HEK293 (cell line): ENCODE data around the gene STRADA.
A peak's percentile ranks its signal among the peaks of the same experiment; 100 is the strongest.

Source experiments
- BCL11A ChIP-seq: fragments of 450-650 bp; formaldehyde crosslinking; IDR thresholded peaks from 2 replicates; pipeline ENCODE4 v1.5.1; 2016; ENCODE audit warnings: low read depth, missing biosample characterization, missing genetic modification characterization
- EGR2 ChIP-seq: fragments of 450-650 bp; formaldehyde crosslinking; IDR thresholded peaks from 2 replicates; pipeline ENCODE4 v1.5.1; 2016; ENCODE audit warnings: low read depth, missing biosample characterization, missing genetic modification characterization
- FEZF1 ChIP-seq: fragments of 450-650 bp; formaldehyde crosslinking; IDR thresholded peaks from 2 replicates; pipeline ENCODE4 v1.5.1; 2016; ENCODE audit warnings: missing biosample characterization, missing genetic modification characterization
- GLI2 ChIP-seq: fragments of 450-650 bp; formaldehyde crosslinking; IDR thresholded peaks from 2 replicates; pipeline ENCODE4; 2017; ENCODE audit warnings: missing biosample characterization, missing genetic modification characterization, low read depth, borderline replicate concordance
- HOXD13 ChIP-seq: sonication (generic); formaldehyde crosslinking; IDR thresholded peaks from 2 replicates; pipeline ENCODE4 v1.8.0; 2022; ENCODE audit warnings: missing genetic modification reagents, borderline replicate concordance
- SALL2 ChIP-seq: fragments of 450-650 bp; formaldehyde crosslinking; IDR thresholded peaks from 2 replicates; pipeline ENCODE4 v1.5.0; 2017; ENCODE audit warnings: missing biosample characterization, mild to moderate bottlenecking, missing genetic modification characterization, borderline replicate concordance
- TCF7L2 ChIP-seq: IDR thresholded peaks from 2 replicates; pipeline ENCODE4 v1.6.1; 2011; ENCODE audit warnings: low read depth, mild to moderate bottlenecking, inconsistent platforms, low read length, moderate library complexity, borderline replicate concordance
- YY1 ChIP-seq: fragments of 450-650 bp; formaldehyde crosslinking; IDR thresholded peaks from 2 replicates; pipeline ENCODE4 v1.5.1; 2018; ENCODE audit warnings: missing biosample characterization, missing genetic modification characterization
- ZBTB48 ChIP-seq: fragments of 450-650 bp; formaldehyde crosslinking; IDR thresholded peaks from 2 replicates; pipeline ENCODE4 v1.5.1; 2016; ENCODE audit warnings: missing biosample characterization, missing genetic modification characterization
- ZIC2 ChIP-seq: fragments of 450-650 bp; formaldehyde crosslinking; IDR thresholded peaks from 2 replicates; pipeline ENCODE4 v1.5.1; 2016; ENCODE audit warnings: missing biosample characterization, missing genetic modification characterization
- ZNF112 ChIP-seq: fragments of 450-650 bp; formaldehyde crosslinking; IDR thresholded peaks from 2 replicates; pipeline ENCODE4 v1.5.0; 2017; ENCODE audit warnings: missing biosample characterization, missing genetic modification characterization
- ZNF16 ChIP-seq: fragments of 450-650 bp; formaldehyde crosslinking; IDR thresholded peaks from 2 replicates; pipeline ENCODE4 v1.5.1; 2016; ENCODE audit warnings: low read depth, missing biosample characterization, missing genetic modification characterization
- ZNF175 ChIP-seq: fragments of 450-650 bp; formaldehyde crosslinking; IDR thresholded peaks from 2 replicates; pipeline ENCODE4 v1.5.1; 2016; ENCODE audit warnings: missing biosample characterization, missing genetic modification characterization
- ZNF2 ChIP-seq: fragments of 450-650 bp; formaldehyde crosslinking; IDR thresholded peaks from 2 replicates; pipeline ENCODE4 v1.5.1; 2016; ENCODE audit warnings: missing biosample characterization, missing genetic modification characterization
- ZNF292 ChIP-seq: fragments of 450-650 bp; formaldehyde crosslinking; IDR thresholded peaks from 2 replicates; pipeline ENCODE4 v1.5.1; 2016; ENCODE audit warnings: low read depth, missing biosample characterization, missing genetic modification characterization, borderline replicate concordance
- ZNF324 ChIP-seq: fragments of 450-650 bp; formaldehyde crosslinking; IDR thresholded peaks from 2 replicates; pipeline ENCODE4 v1.5.1; 2016; ENCODE audit warnings: missing biosample characterization, missing genetic modification characterization
- ZNF366 ChIP-seq: fragments of 450-650 bp; formaldehyde crosslinking; conservative IDR thresholded peaks from 2 replicates; pipeline ENCODE4 v1.5.1; 2016; ENCODE audit warnings: missing biosample characterization, missing genetic modification characterization
- ZNF426 ChIP-seq: fragments of 450-650 bp; formaldehyde crosslinking; IDR thresholded peaks from 2 replicates; pipeline ENCODE4 v1.5.1; 2017; ENCODE audit warnings: missing biosample characterization, missing genetic modification characterization, mild to moderate bottlenecking, inconsistent platforms, moderate library complexity
- ZNF529 ChIP-seq: fragments of 450-650 bp; formaldehyde crosslinking; IDR thresholded peaks from 2 replicates; pipeline ENCODE4 v1.5.1; 2017; ENCODE audit warnings: missing genetic modification characterization, missing biosample characterization; ENCODE audit not compliant: insufficient replicate concordance
- ZNF548 ChIP-seq: fragments of 450-650 bp; formaldehyde crosslinking; IDR thresholded peaks from 2 replicates; pipeline ENCODE4 v1.5.1; 2016; ENCODE audit warnings: missing biosample characterization, missing genetic modification characterization
- ZNF560 ChIP-seq: fragments of 450-650 bp; formaldehyde crosslinking; IDR thresholded peaks from 2 replicates; pipeline ENCODE4 v1.5.1; 2017; ENCODE audit warnings: missing biosample characterization, missing genetic modification characterization, borderline replicate concordance
- ZNF621 ChIP-seq: fragments of 450-650 bp; formaldehyde crosslinking; IDR thresholded peaks from 2 replicates; pipeline ENCODE4 v1.5.1; 2017; ENCODE audit warnings: missing biosample characterization, missing genetic modification characterization
- ZNF626 ChIP-seq: fragments of 450-650 bp; sonication (Bioruptor Pico); formaldehyde crosslinking; IDR thresholded peaks from 2 replicates; pipeline ENCODE4 v1.5.1; 2018; ENCODE audit warnings: missing biosample characterization, missing genetic modification characterization, inconsistent platforms
- ZNF654 ChIP-seq: fragments of 450-650 bp; formaldehyde crosslinking; IDR thresholded peaks from 2 replicates; pipeline ENCODE4 v1.5.1; 2016; ENCODE audit warnings: low read depth, missing biosample characterization, missing genetic modification characterization
- ZNF664 ChIP-seq: fragments of 450-650 bp; formaldehyde crosslinking; IDR thresholded peaks from 2 replicates; pipeline ENCODE4 v1.5.1; 2016; ENCODE audit warnings: missing biosample characterization, missing genetic modification characterization
- ZNF747 ChIP-seq: fragments of 450-650 bp; formaldehyde crosslinking; IDR thresholded peaks from 2 replicates; pipeline ENCODE4 v1.5.1; 2016; ENCODE audit warnings: missing biosample characterization, missing genetic modification characterization
- ZNF768 ChIP-seq: fragments of 450-650 bp; formaldehyde crosslinking; IDR thresholded peaks from 2 replicates; pipeline ENCODE4 v1.5.1; 2018; ENCODE audit warnings: missing biosample characterization, mild to moderate bottlenecking, missing genetic modification characterization
- ZSCAN16 ChIP-seq: fragments of 450-650 bp; formaldehyde crosslinking; IDR thresholded peaks from 2 replicates; pipeline ENCODE4 v1.5.1; 2016; ENCODE audit warnings: missing biosample characterization, missing genetic modification characterization
- ZSCAN30 ChIP-seq: fragments of 450-650 bp; IDR thresholded peaks from 2 replicates; pipeline ENCODE4 v1.5.1; 2018; ENCODE audit warnings: missing biosample characterization, mild to moderate bottlenecking, missing genetic modification characterization, moderate library complexity
- ZXDB ChIP-seq: fragments of 450-650 bp; formaldehyde crosslinking; IDR thresholded peaks from 2 replicates; pipeline ENCODE4 v1.5.1; 2016; ENCODE audit warnings: missing biosample characterization, missing genetic modification characterization
- TF ChIP-seq, protein P1 (sequence below): fragments of 450-650 bp; formaldehyde crosslinking; IDR thresholded peaks from 2 replicates; pipeline ENCODE4 v1.5.1; 2017; ENCODE audit warnings: missing biosample characterization, missing genetic modification characterization
- TF ChIP-seq, protein P2 (sequence below): fragments of 450-650 bp; formaldehyde crosslinking; IDR thresholded peaks from 2 replicates; pipeline ENCODE4 v1.5.1; 2016; ENCODE audit warnings: missing biosample characterization, missing genetic modification characterization
- TF ChIP-seq, protein P3 (sequence below): fragments of 450-650 bp; formaldehyde crosslinking; IDR thresholded peaks from 2 replicates; pipeline ENCODE4 v1.5.1; 2017; ENCODE audit warnings: missing biosample characterization, missing genetic modification characterization
- TF ChIP-seq, protein P4 (sequence below): fragments of 450-650 bp; formaldehyde crosslinking; IDR thresholded peaks from 2 replicates; pipeline ENCODE4 v1.5.1; 2016; ENCODE audit warnings: missing biosample characterization, missing genetic modification characterization

The STRADA gene

DNA sequence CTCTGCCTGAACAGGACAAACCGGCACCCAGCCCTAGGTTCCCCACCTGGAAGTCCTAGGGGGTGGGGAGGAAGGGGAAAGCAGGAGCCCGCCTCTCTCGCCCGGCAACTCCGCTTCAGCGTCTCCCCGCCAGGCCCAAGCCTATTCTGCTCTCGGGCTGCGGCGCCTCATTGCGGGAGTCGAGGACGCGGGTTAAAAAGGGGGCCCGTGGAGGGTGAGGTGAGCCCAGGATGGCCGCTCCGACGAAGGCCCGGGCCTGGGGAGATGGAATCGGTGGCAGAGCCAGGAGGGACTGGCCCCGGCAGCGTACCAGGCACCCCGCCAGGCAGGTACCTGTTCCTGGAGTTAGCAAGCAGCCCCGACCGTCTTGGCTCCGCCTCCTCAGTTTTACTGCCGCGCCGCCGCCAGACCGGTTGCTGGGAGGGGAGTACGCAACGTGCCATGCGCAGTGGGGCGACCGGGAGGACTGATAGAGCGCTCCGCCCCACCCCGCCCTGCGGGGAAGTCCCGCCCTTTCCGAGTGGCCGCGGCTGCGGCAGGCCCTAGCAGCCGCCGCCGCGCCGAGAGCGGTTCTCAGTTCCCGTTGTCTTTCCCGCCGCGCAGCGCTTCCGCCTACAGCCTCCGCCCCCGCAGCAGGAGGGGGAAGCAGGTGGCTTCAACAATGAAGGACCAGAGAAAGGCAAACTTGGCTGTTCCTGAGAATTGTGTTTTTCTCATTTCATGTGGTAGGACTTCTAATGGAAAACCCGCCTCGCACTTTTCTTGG, at the start of gene STRADA (continued):
- TF ChIP-seq, protein P1, sequence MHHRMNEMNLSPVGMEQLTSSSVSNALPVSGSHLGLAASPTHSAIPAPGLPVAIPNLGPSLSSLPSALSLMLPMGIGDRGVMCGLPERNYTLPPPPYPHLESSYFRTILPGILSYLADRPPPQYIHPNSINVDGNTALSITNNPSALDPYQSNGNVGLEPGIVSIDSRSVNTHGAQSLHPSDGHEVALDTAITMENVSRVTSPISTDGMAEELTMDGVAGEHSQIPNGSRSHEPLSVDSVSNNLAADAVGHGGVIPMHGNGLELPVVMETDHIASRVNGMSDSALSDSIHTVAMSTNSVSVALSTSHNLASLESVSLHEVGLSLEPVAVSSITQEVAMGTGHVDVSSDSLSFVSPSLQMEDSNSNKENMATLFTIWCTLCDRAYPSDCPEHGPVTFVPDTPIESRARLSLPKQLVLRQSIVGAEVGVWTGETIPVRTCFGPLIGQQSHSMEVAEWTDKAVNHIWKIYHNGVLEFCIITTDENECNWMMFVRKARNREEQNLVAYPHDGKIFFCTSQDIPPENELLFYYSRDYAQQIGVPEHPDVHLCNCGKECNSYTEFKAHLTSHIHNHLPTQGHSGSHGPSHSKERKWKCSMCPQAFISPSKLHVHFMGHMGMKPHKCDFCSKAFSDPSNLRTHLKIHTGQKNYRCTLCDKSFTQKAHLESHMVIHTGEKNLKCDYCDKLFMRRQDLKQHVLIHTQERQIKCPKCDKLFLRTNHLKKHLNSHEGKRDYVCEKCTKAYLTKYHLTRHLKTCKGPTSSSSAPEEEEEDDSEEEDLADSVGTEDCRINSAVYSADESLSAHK (tag by site-specific recombination) = peak; percentile 11; the same call in 1 of the 2 replicates
- no peak for TF ChIP-seq ZNF426 (tag by site-specific recombination)
- no peak for TF ChIP-seq ZNF175
- TF ChIP-seq, protein P2, sequence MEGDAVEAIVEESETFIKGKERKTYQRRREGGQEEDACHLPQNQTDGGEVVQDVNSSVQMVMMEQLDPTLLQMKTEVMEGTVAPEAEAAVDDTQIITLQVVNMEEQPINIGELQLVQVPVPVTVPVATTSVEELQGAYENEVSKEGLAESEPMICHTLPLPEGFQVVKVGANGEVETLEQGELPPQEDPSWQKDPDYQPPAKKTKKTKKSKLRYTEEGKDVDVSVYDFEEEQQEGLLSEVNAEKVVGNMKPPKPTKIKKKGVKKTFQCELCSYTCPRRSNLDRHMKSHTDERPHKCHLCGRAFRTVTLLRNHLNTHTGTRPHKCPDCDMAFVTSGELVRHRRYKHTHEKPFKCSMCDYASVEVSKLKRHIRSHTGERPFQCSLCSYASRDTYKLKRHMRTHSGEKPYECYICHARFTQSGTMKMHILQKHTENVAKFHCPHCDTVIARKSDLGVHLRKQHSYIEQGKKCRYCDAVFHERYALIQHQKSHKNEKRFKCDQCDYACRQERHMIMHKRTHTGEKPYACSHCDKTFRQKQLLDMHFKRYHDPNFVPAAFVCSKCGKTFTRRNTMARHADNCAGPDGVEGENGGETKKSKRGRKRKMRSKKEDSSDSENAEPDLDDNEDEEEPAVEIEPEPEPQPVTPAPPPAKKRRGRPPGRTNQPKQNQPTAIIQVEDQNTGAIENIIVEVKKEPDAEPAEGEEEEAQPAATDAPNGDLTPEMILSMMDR (tag by site-specific recombination) = no peak
- TF ChIP-seq ZNF529 (tag by site-specific recombination) = no peak
- TF ChIP-seq GLI2 = no peak
- TF ChIP-seq ZNF548 = no peak
- TF ChIP-seq ZNF16 (tag by site-specific recombination) = no peak
- peak; percentile 32; the same call in 1 of the 2 replicates for TF ChIP-seq ZNF768 (tag by site-specific recombination)
- peak; percentile 78 for TF ChIP-seq ZBTB48 (tag by site-specific recombination)
- no peak for TF ChIP-seq SALL2
- TF ChIP-seq ZNF626 (tag by site-specific recombination) = no peak
- 0 out of 2 replicates have a peak, but pooled peaks have one; percentile 19 for TF ChIP-seq FEZF1 (tag by site-specific recombination)
- TF ChIP-seq ZNF324 (tag by site-specific recombination) = peak; percentile 88
- TF ChIP-seq ZIC2 (tag by site-specific recombination) = peak; percentile 89
- TF ChIP-seq YY1 (tag by site-specific recombination) = peak; percentile 60
- no peak for TF ChIP-seq TCF7L2
- peak; percentile 78; the same call in 1 of the 2 replicates for TF ChIP-seq HOXD13 (CRISPR knock-in tag)
- TF ChIP-seq ZNF292 (tag by site-specific recombination) = no peak
- TF ChIP-seq EGR2 = peak; percentile 93
- TF ChIP-seq ZNF654 (tag by site-specific recombination) = no peak
- TF ChIP-seq ZNF747 (tag by site-specific recombination) = no peak
- TF ChIP-seq BCL11A = 0 out of 2 replicates have a peak, but pooled peaks have one; percentile 29
- TF ChIP-seq ZNF560 (tag by site-specific recombination) = no peak
- TF ChIP-seq, protein P3, sequence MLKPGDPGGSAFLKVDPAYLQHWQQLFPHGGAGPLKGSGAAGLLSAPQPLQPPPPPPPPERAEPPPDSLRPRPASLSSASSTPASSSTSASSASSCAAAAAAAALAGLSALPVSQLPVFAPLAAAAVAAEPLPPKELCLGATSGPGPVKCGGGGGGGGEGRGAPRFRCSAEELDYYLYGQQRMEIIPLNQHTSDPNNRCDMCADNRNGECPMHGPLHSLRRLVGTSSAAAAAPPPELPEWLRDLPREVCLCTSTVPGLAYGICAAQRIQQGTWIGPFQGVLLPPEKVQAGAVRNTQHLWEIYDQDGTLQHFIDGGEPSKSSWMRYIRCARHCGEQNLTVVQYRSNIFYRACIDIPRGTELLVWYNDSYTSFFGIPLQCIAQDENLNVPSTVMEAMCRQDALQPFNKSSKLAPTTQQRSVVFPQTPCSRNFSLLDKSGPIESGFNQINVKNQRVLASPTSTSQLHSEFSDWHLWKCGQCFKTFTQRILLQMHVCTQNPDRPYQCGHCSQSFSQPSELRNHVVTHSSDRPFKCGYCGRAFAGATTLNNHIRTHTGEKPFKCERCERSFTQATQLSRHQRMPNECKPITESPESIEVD (tag by site-specific recombination) = peak; percentile 23; the same call in 1 of the 2 replicates
- TF ChIP-seq ZNF664 (tag by site-specific recombination) = no peak
- TF ChIP-seq ZNF112 = no peak
- TF ChIP-seq ZSCAN30 (tag by site-specific recombination) = peak; percentile 54
- TF ChIP-seq, protein P4, sequence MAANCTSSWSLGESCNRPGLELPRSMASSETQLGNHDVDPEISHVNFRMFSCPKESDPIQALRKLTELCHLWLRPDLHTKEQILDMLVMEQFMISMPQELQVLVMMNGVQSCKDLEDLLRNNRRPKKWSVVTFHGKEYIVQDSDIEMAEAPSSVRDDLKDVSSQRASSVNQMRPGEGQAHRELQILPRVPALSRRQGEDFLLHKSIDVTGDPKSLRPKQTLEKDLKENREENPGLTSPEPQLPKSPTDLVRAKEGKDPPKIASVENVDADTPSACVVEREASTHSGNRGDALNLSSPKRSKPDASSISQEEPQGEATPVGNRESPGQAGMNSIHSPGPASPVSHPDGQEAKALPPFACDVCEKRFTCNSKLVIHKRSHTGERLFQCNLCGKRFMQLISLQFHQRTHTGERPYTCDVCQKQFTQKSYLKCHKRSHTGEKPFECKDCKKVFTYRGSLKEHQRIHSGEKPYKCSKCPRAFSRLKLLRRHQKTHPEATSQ (tag by site-specific recombination) = peak; percentile 71; the same call in 1 of the 2 replicates
- peak; percentile 74 for TF ChIP-seq ZNF2 (tag by site-specific recombination)
- peak; percentile 25; the same call in 1 of the 2 replicates for TF ChIP-seq ZNF366 (tag by site-specific recombination)
- TF ChIP-seq ZNF621 (tag by site-specific recombination) = no peak
- TF ChIP-seq ZSCAN16 = no peak; the same call in 1 of the 2 replicates
- TF ChIP-seq ZXDB = peak; percentile 90
